CD4-positive, alpha-beta T cell (primary cell): ENCODE measurements around the gene LRRTM2. TPM values are rescaled to one million over a fixed set of nuclear protein-coding genes. Genes with fewer than 3 reads are reported as not detected.

Experiments
- ATAC-seq: fragments of 200-7000 bp; cut with Tn5 transposase; one replicate; pipeline ENCODE4 v1.10.0; 2022; ENCODE audit warnings: mild to moderate bottlenecking; ENCODE audit not compliant: poor library complexity
- CTCF ChIA-PET: fragments of 350-600 bp; sonication (Branson Sonifier 250); formaldehyde crosslinking; loops from one replicate; lab custom pipeline; 2021; ENCODE audit warnings: antibody characterized with exemption, inconsistent platforms; lab: Charles Lee
- POLR2A ChIA-PET: fragments of 350-600 bp; sonication (Branson Sonifier 250); formaldehyde crosslinking; loops from one replicate; lab custom pipeline; 2021; ENCODE audit warnings: antibody characterized with exemption, inconsistent platforms; lab: Charles Lee
- DNase-seq, 14 experiments: peaks; one replicate each; pipeline ENCODE4 v3.0.0-alpha.2; 2013 to 2020; ENCODE audit warnings: mixed read lengths in 2 of 14
- H3K27ac ChIP-seq, 2 donors: one replicate each; pipeline versions ENCODE4 v1.5.1 to v1.7.0; 2013; ENCODE audit warnings: low read length in 2 of 2, low read depth in 1 of 2, mild to moderate bottlenecking in 1 of 2
- H3K27me3 ChIP-seq, 2 experiments: 1 replicate in 1 of 2; 2 replicates in 1 of 2; pipeline versions ENCODE4 v1.6.1 to v1.7.0; 2013; ENCODE audit warnings: low read length in 2 of 2, control low read depth in 1 of 2, mild to moderate bottlenecking in 1 of 2, moderate library complexity in 1 of 2; ENCODE audit not compliant: insufficient read depth in 2 of 2, control insufficient read depth in 1 of 2
- H3K36me3 ChIP-seq: one replicate; pipeline ENCODE4 v1.6.1; 2013; ENCODE audit warnings: low read length, control low read depth; ENCODE audit not compliant: insufficient read depth
- H3K4me1 ChIP-seq: one replicate; pipeline ENCODE4 v1.6.1; 2013; ENCODE audit warnings: low read length, control low read depth; ENCODE audit not compliant: insufficient read depth
- H3K4me3 ChIP-seq: one replicate; pipeline ENCODE4 v1.5.1; 2013; ENCODE audit warnings: mild to moderate bottlenecking, low read length, moderate library complexity
- H3K9me3 ChIP-seq, 2 experiments: 1 replicate in 1 of 2; 2 replicates in 1 of 2; pipeline versions ENCODE4 v1.6.1 to v1.7.0; 2013; ENCODE audit warnings: low read length in 2 of 2, mild to moderate bottlenecking in 2 of 2, control low read depth in 1 of 2, moderate library complexity in 1 of 2; ENCODE audit not compliant: control insufficient read depth in 1 of 2, insufficient read depth in 1 of 2
- H3K27ac Mint-ChIP-seq: one replicate; pipeline ENCODE4 v1.8.0; 2020; ENCODE audit warnings: mixed read lengths
- H3K27me3 Mint-ChIP-seq: one replicate; pipeline ENCODE4 v1.8.0; 2021; ENCODE audit warnings: mixed read lengths
- H3K36me3 Mint-ChIP-seq: one replicate; pipeline ENCODE4 v1.8.0; 2021; ENCODE audit warnings: low read depth, mixed read lengths
- H3K4me1 Mint-ChIP-seq: one replicate; pipeline ENCODE4 v1.8.0; 2021; ENCODE audit warnings: low read depth, mixed read lengths
- H3K4me3 Mint-ChIP-seq: one replicate; pipeline ENCODE4 v1.8.0; 2020; ENCODE audit warnings: mild to moderate bottlenecking, mixed read lengths
- H3K9me3 Mint-ChIP-seq: one replicate; pipeline ENCODE4 v1.8.0; 2020; ENCODE audit warnings: mixed read lengths
- CTCF ChIP-seq: fragments of 200-600 bp; IDR thresholded peaks from one replicate; pipeline ENCODE4 v1.8.0; 2022; ENCODE audit warnings: antibody characterized with exemption, mild to moderate bottlenecking
- intact Hi-C, 2 experiments: fragments of 100-400 bp; cut with DNase I in 1 of 2; cut with micrococcal nuclease in 1 of 2; formaldehyde crosslinking; loops; one replicate each; pipeline versions ENCODE4 v1.15.1 to v1.9.0; 2023 to 2025; cut with DNase I, micrococcal nuclease
- total RNA-seq, 174 experiments: library from RNA in 2 of 174; stranded (reverse) in 2 of 174; gene quantifications; one replicate each; pipeline ENCODE4 v1.2.3 and lab custom pipeline; 2021 to 2026

LRRTM2 gene
- total RNA-seq, 2 experiments from 2014 or later: 0.03 to 0.22 TPM

- CTCF ChIA-PET: no interaction called here
These were observed 35.5 kb upstream of the LRRTM2 start for GRCh38 chr5:138910546-138911185.

GRCh38 chr5:138909734-138910133 is 34.6 kb upstream of the LRRTM2 start:
- ChIA-PET CTCF (no interaction called here), POLR2A (no interaction called here)
- Histone ChIP-seq H3K4me3 (no peak overlapping the region), H3K27ac (no peak overlapping the region), H3K4me1 (no peaks in the 10 kb centered on the region), H3K36me3 (peaks cover 7% of the 10 kb centered on the region), H3K27me3 (no peaks in the 10 kb centered on the region), H3K9me3 (no peaks in the 10 kb centered on the region)
- intact Hi-C loops: no loop called here
- H3K27ac Mint-ChIP-seq: no peak overlapping the region
- no peak for TF ChIP-seq CTCF
- H3K27me3 Mint-ChIP-seq: no peaks in the 10 kb centered on the region
- H3K4me3 Mint-ChIP-seq: no peak overlapping the region
- no peaks in the 10 kb centered on the region for H3K36me3 Mint-ChIP-seq
- H3K4me1 Mint-ChIP-seq: no peaks in the 10 kb centered on the region
- ATAC-seq (no peak), DNase-seq (no peak)
- H3K9me3 Mint-ChIP-seq: no peaks in the 10 kb centered on the region

More at GRCh38 chr5:138910546-138911185, 35.5 kb upstream of the LRRTM2 start:
- POLR2A ChIA-PET: no interaction called here
- Mint-ChIP-seq H3K36me3 (no peaks in the 10 kb centered on the region), H3K27ac (no peak overlapping the region), H3K4me1 (no peaks in the 10 kb centered on the region), H3K9me3 (no peaks in the 10 kb centered on the region), H3K27me3 (no peaks in the 10 kb centered on the region), H3K4me3 (no peak overlapping the region)
- TF ChIP-seq CTCF: no peak
- DNase-seq: no peak
- Histone ChIP-seq H3K36me3 (peaks cover 3% of the 10 kb centered on the region), H3K27me3 (no peaks in the 10 kb centered on the region), H3K9me3 (no peaks in the 10 kb centered on the region), H3K27ac (no peak overlapping the region), H3K4me1 (no peaks in the 10 kb centered on the region), H3K4me3 (no peak overlapping the region)
- no peak for ATAC-seq
- intact Hi-C loops: no loop called here

- H3K27ac Mint-ChIP-seq: no peak overlapping the region
These were observed 30.4 kb upstream of the LRRTM2 start for GRCh38 chr5:138905541-138905940.

More at GRCh38 chr5:138905541-138905940, 30.4 kb upstream of the LRRTM2 start:
- no peaks in the 10 kb centered on the region for H3K27me3 ChIP-seq
- Mint-ChIP-seq H3K4me1 (no peaks in the 10 kb centered on the region), H3K36me3 (peaks cover 3% of the 10 kb centered on the region), H3K9me3 (no peaks in the 10 kb centered on the region), H3K27me3 (no peaks in the 10 kb centered on the region), H3K4me3 (no peak overlapping the region)
- ChIA-PET CTCF (no interaction called here), POLR2A (no interaction called here)
- ATAC-seq (no peak), DNase-seq (no peak)
- peaks cover 9% of the 10 kb centered on the region for H3K36me3 ChIP-seq
- no peaks in the 10 kb centered on the region for H3K9me3 ChIP-seq
- no peak for TF ChIP-seq CTCF
- no peak overlapping the region for H3K27ac ChIP-seq
- no peaks in the 10 kb centered on the region for H3K4me1 ChIP-seq
- intact Hi-C loops: no loop called here
- no peak overlapping the region for H3K4me3 ChIP-seq
